Smooth muscle cell (in vitro differentiated cells): ENCODE measurements around the gene CHST9. TPM values are rescaled to one million over a fixed set of nuclear protein-coding genes. Genes with fewer than 3 reads are reported as not detected.

ENCODE experiments used
- DNase-seq: peaks from one replicate; lab custom pipeline; 2025; ENCODE audit not compliant: unreplicated experiment; lab: John Stamatoyannopoulos, UW
- H2AFZ ChIP-seq: fragments of 200-600 bp; sonication (generic); 2 replicates; pipeline ENCODE4 v1.6.0; 2016; ENCODE audit warnings: antibody characterized with exemption, low read depth, mild to moderate bottlenecking
- H3F3A ChIP-seq: fragments of 200-600 bp; sonication (generic); 2 replicates; pipeline ENCODE4 v1.6.0; 2017; ENCODE audit warnings: antibody characterized with exemption, low read depth
- H3K27ac ChIP-seq: fragments of 200-600 bp; sonication (generic); 2 replicates; pipeline ENCODE4 v1.5.1; 2016; ENCODE audit warnings: low read depth, mild to moderate bottlenecking
- H3K27me3 ChIP-seq: fragments of 200-600 bp; sonication (generic); 2 replicates; pipeline ENCODE4 v1.6.1; 2016; ENCODE audit warnings: low read depth, mild to moderate bottlenecking
- H3K36me3 ChIP-seq: fragments of 200-600 bp; sonication (generic); 2 replicates; pipeline ENCODE4 v1.5.1; 2016; ENCODE audit warnings: low read depth
- H3K4me1 ChIP-seq: fragments of 200-600 bp; sonication (generic); 2 replicates; pipeline ENCODE4 v1.5.1; 2016; ENCODE audit warnings: low read depth
- H3K4me2 ChIP-seq: fragments of 200-600 bp; sonication (generic); 2 replicates; pipeline ENCODE4 v1.6.0; 2016; ENCODE audit warnings: mild to moderate bottlenecking
- H3K4me3 ChIP-seq: fragments of 200-600 bp; sonication (generic); 2 replicates; pipeline ENCODE4 v1.5.1; 2016; ENCODE audit warnings: mild to moderate bottlenecking
- H3K79me2 ChIP-seq: fragments of 200-600 bp; sonication (generic); 2 replicates; pipeline ENCODE4 v1.6.0; 2016; ENCODE audit warnings: low read depth, mild to moderate bottlenecking
- H3K9ac ChIP-seq: fragments of 200-600 bp; sonication (generic); 2 replicates; pipeline ENCODE4 v1.6.0; 2016; ENCODE audit warnings: low read depth
- H3K9me3 ChIP-seq: fragments of 200-600 bp; sonication (generic); replicated peaks from 2 replicates; pipeline ENCODE4 v1.5.1; 2016; ENCODE audit warnings: low read depth
- H4K20me1 ChIP-seq: fragments of 200-600 bp; sonication (generic); 2 replicates; pipeline ENCODE4 v1.6.0; 2016; ENCODE audit warnings: low read depth
- WGBS: methylation state at CpG from one replicate; pipeline ENCODE4 v1.1.7; 2016; ENCODE audit warnings: low lambda C conversion rate; 5-methylcytosine and 5-hydroxymethylcytosine counted together
- polyA plus RNA-seq: library from polyadenylated mRNA; unstranded; fragments of >200 nt; fragmentation: Nextera tagmentation; extraction: Ambion mirVana; gene quantifications from 2 replicates; pipeline ENCODE4 v1.2.1, GENCODE V29; 2016
- total RNA-seq: library from RNA; depleted of rRNA; stranded (reverse); fragments of >200 nt; gene quantifications from 2 replicates; pipeline ENCODE4 v1.2.3, GENCODE V29; 2014
- TF ChIP-seq, protein P1 (sequence below): fragments of 200-600 bp; sonication (generic); IDR thresholded peaks from 2 replicates; pipeline ENCODE4 v1.5.1; 2017; ENCODE audit warnings: borderline replicate concordance, mild to moderate bottlenecking, antibody characterized with exemption; ENCODE audit not compliant: insufficient read depth, poor library complexity, severe bottlenecking

CHST9 gene
- total and polyA plus RNA-seq, 2 experiments from 2014 or later: not detected

- TF ChIP-seq, protein P1, sequence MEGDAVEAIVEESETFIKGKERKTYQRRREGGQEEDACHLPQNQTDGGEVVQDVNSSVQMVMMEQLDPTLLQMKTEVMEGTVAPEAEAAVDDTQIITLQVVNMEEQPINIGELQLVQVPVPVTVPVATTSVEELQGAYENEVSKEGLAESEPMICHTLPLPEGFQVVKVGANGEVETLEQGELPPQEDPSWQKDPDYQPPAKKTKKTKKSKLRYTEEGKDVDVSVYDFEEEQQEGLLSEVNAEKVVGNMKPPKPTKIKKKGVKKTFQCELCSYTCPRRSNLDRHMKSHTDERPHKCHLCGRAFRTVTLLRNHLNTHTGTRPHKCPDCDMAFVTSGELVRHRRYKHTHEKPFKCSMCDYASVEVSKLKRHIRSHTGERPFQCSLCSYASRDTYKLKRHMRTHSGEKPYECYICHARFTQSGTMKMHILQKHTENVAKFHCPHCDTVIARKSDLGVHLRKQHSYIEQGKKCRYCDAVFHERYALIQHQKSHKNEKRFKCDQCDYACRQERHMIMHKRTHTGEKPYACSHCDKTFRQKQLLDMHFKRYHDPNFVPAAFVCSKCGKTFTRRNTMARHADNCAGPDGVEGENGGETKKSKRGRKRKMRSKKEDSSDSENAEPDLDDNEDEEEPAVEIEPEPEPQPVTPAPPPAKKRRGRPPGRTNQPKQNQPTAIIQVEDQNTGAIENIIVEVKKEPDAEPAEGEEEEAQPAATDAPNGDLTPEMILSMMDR: no peak
- no peak overlapping the region for H2AFZ ChIP-seq
- no peaks in the 10 kb centered on the region for H3K36me3 ChIP-seq
- H3K9me3 ChIP-seq: no peaks in the 10 kb centered on the region
- no peaks in the 10 kb centered on the region for H4K20me1 ChIP-seq
- no peak overlapping the region for H3K4me3 ChIP-seq
- no peak for DNase-seq
- no peak overlapping the region for H3K27ac ChIP-seq
- no peaks in the 10 kb centered on the region for H3K79me2 ChIP-seq
- H3F3A ChIP-seq: no peaks in the 10 kb centered on the region
- no peaks in the 10 kb centered on the region for H3K4me1 ChIP-seq
- no peak overlapping the region for H3K9ac ChIP-seq
- H3K4me2 ChIP-seq: no peak overlapping the region
- WGBS: 87% methylated on average over 8 of the region's 8 CpGs
- no peaks in the 10 kb centered on the region for H3K27me3 ChIP-seq
Observed at GRCh38 chr18:26971409-26971808, 213.7 kb downstream of the CHST9 start.

DNA sequence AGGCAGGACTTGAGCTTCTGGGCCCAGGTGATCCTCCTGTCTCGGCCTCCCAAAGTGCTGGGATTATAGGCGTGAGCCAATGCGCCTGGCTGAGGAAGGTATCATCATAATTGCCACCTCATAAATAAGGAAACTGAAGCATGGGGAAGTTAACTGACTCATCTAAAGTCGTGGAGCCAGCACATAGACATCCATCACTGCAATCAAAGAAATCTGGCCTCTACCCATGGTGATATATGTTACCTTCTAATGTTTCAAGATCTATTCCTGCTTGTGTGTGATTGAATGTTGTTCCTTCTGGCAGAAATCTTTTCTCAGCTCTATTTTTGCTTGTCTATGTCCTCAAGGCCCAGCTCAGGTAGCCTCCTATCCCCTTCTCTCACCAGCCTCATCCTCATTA is 214.5 kb downstream of the CHST9 start:
- Histone ChIP-seq H3K9ac (no peak overlapping the region), H3K79me2 (no peaks in the 10 kb centered on the region), H3K4me3 (no peak overlapping the region), H3K9me3 (no peaks in the 10 kb centered on the region), H3K4me1 (no peaks in the 10 kb centered on the region), H3K4me2 (no peak overlapping the region), H3K36me3 (no peaks in the 10 kb centered on the region), H4K20me1 (no peaks in the 10 kb centered on the region), H2AFZ (no peak overlapping the region), H3K27me3 (no peaks in the 10 kb centered on the region), H3K27ac (no peak overlapping the region), H3F3A (no peaks in the 10 kb centered on the region)
- DNase-seq: no peak
- WGBS: 75% methylated on average over 4 of the region's 4 CpGs
- TF ChIP-seq, protein P1: no peak

GRCh38 chr18:26965206-26965605 is 219.9 kb downstream of the CHST9 start:
- Histone ChIP-seq H3K27me3 (no peaks in the 10 kb centered on the region), H3K9me3 (no peaks in the 10 kb centered on the region), H3K4me2 (no peak overlapping the region), H2AFZ (no peak overlapping the region), H3K4me3 (no peak overlapping the region), H3K36me3 (no peaks in the 10 kb centered on the region), H3K27ac (no peak overlapping the region), H3F3A (no peaks in the 10 kb centered on the region), H3K79me2 (no peaks in the 10 kb centered on the region), H3K9ac (no peak overlapping the region), H3K4me1 (no peaks in the 10 kb centered on the region), H4K20me1 (no peaks in the 10 kb centered on the region)
- no peak for DNase-seq
- WGBS: 94% methylated on average over 3 of the region's 3 CpGs
- TF ChIP-seq, protein P1: no peak

- H2AFZ ChIP-seq: no peak overlapping the region
- TF ChIP-seq, protein P1: peak; percentile 26
- H3K4me1 ChIP-seq: no peaks in the 10 kb centered on the region
- no peaks in the 10 kb centered on the region for H3K36me3 ChIP-seq
- no peak overlapping the region for H3K9ac ChIP-seq
- no peak for DNase-seq
- H3K27ac ChIP-seq: no peak overlapping the region
- H4K20me1 ChIP-seq: no peaks in the 10 kb centered on the region
- H3K9me3 ChIP-seq: no peaks in the 10 kb centered on the region
- no peaks in the 10 kb centered on the region for H3K79me2 ChIP-seq
- H3F3A ChIP-seq: no peaks in the 10 kb centered on the region
- no peak overlapping the region for H3K4me2 ChIP-seq
- WGBS: 68% methylated on average over 3 of the region's 3 CpGs
- no peaks in the 10 kb centered on the region for H3K27me3 ChIP-seq
- no peak overlapping the region for H3K4me3 ChIP-seq
Observed at GRCh38 chr18:26963292-26963691, 221.8 kb downstream of the CHST9 start.
